H54 (cell line): ENCODE measurements around the gene ETHE1.
A peak's percentile ranks its signal among the peaks of the same experiment; 100 is the strongest.

ENCODE experiments used
- DNase-seq: peaks from one replicate; pipeline ENCODE4 v3.0.0; 2011; ENCODE audit warnings: low spot score, mixed read lengths; ENCODE audit not compliant: insufficient read length
- FAIRE-seq: peaks from 3 replicates; lab custom pipeline; 2011; peaks lifted over from hg19 to GRCh38; lab: Jason Lieb, UNC
- POLR2A ChIP-seq: IDR thresholded peaks from 2 replicates; pipeline ENCODE4 v1.6.1; 2011; ENCODE audit warnings: low read depth, mild to moderate bottlenecking, low read length

ETHE1 gene

DNA sequence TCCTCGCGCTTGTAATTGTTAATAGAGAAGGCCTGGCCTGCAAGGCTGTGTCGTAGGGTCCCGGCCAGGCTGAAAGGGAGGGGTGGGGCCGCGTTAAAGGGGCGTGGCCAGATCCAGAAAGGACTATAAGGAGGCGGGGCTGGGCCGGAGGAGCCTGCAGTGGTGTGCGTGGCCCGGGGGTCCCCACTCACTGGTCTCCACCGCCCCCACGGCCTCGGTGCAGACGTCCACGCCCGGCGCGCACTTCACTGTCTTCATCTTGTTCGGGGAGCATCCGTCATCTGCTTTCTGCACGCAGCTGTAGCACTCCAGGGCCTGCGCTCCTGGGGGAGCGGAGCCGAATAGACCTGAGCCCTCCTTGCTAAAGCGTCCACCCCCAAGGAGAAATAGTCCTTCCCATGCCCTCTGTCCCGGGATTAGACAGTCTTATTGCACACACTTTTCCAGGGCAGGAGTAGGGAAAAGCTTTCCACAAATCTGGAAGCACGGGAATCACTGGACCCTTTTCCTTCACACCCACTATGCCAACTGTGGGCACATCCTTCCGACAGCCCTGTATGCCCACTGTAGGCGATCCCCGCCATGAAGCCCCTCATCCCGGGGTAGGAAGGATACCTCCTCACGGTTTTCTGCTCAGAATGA, 62.7 kb downstream of the ETHE1 start:
- FAIRE-seq (no peak), DNase-seq (no peak)
- no peak for TF ChIP-seq POLR2A

DNA sequence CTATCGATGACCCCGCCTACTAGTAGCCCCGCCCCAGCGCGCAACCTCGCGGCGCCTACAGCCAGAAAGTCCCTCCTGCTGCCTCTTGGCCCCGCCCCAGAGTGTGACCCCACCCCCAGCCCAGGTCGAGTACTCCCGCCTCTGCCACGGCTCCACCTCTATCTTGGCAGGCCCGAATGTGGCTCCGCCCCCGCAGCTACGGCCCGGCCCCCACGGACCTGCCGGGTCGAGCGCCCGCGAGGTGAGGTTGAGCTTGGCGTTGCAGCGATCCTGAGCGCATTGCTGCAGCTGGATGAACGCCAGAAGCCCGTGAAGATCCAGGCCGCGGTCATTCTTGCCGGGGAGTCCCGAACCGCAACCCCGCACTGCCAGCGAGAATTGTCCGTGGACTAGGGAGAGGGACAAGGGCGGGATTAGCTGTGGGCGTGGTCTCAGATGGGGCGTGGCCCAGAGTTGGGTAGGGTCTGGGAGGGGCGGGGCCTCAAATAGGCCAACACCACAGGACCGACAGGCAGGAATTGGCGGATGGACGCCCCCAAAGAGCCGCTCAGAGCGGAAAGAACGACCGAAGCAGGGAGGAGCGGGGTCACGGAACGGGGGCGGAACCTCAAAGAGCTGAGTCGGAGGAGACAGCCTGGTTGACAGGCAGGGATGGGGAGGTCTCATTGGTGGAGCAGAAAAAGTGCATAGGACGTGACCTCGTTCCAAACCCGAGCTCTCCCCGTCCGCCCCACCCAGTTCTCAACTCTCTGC, 63.4 kb downstream of the ETHE1 start:
- DNase-seq, result peak; percentile 92
- peak; percentile 38 for FAIRE-seq
- TF ChIP-seq POLR2A, result no peak

DNA sequence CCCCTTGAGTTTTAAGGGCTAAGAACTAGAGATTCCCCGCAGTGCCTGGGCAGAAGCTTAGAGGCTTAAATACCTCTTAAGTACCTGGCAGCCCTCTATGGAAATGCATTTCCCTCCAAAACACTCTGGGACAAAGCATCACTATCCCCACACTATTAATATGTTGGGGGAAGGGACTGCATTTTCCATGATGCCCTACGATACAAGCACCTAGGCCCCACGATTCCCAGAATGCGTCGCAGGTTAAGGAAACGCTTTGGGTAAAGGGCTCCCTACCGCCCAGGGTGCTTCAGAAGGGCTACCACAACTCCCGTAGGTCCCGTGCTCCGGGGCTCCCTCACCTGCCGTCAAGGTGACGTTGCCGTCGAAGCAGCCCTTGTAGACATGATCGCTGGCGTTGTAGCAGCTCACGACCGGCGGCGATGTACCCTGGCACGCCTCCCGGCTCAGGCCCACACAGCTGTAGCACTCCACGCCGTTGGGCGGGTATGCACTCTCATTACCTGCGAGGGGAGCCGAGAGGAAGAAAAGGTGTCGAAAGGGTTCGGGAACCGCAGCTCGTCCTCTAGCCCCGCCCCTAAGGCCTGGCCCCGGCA, 64.1 kb downstream of the ETHE1 start:
- DNase-seq (no peak), FAIRE-seq (no peak)
- no peak for TF ChIP-seq POLR2A

- no peak for FAIRE-seq
- no peak for DNase-seq
- no peak for TF ChIP-seq POLR2A
These were observed 64.6 kb downstream of the ETHE1 start for GRCh38 chr19:43462383-43462782.

GRCh38 chr19:43461303-43461702, 65.7 kb downstream of the ETHE1 start:
- no peak for DNase-seq
- no peak for TF ChIP-seq POLR2A
- no peak for FAIRE-seq

DNA sequence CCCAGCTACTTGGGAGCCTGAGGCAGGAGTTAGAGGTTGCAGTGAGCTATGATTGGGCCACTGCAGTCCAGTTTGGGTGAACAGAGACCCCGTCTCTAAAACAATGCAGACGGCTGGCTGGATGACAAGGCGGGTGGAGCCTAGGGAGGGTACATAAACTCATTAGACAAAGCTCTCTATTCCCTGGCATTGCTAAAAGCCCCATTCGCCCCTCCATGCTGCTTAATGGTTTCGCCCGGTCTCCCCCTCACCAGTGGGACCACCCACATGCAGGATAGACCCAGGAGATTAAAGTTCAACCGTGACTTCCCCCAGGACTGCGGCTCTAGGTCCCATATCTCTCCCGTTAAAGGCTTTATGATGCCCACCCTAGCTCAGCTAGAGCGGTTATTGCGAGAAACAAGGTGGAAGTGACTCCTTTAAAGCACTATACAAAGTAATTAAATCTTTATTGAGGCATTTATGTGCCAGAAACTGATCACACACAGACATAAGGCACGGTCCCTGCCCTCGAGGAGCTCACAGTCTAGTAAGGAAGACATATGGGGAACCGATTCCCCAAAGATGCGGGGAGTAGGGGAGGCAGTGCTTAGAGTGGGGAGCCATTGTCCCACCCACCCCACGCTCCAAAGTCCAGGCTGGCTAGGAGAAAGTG, 66.5 kb downstream of the ETHE1 start:
- TF ChIP-seq POLR2A, result no peak
- DNase-seq (no peak), FAIRE-seq (no peak)

- TF ChIP-seq POLR2A, result no peak
- no peak for FAIRE-seq
- DNase-seq, result no peak
These were observed 69.2 kb downstream of the ETHE1 start for GRCh38 chr19:43457809-43458208.
